C4-2B (cell line): ENCODE measurements around the gene CYLD.

Experiments
- ZFX ChIP-seq: fragments of 450-650 bp; IDR thresholded peaks from 2 replicates; pipeline ENCODE4 v1.6.1; 2017
- TF ChIP-seq, protein P1 (sequence below): fragments of 450-650 bp; conservative IDR thresholded peaks from 2 replicates; pipeline ENCODE4 v1.5.1; 2017; ENCODE audit warnings: mild to moderate bottlenecking

GRCh38 chr16:50778284-50779163 lies 36.6 kb downstream of the CYLD start:
- TF ChIP-seq, protein P1, sequence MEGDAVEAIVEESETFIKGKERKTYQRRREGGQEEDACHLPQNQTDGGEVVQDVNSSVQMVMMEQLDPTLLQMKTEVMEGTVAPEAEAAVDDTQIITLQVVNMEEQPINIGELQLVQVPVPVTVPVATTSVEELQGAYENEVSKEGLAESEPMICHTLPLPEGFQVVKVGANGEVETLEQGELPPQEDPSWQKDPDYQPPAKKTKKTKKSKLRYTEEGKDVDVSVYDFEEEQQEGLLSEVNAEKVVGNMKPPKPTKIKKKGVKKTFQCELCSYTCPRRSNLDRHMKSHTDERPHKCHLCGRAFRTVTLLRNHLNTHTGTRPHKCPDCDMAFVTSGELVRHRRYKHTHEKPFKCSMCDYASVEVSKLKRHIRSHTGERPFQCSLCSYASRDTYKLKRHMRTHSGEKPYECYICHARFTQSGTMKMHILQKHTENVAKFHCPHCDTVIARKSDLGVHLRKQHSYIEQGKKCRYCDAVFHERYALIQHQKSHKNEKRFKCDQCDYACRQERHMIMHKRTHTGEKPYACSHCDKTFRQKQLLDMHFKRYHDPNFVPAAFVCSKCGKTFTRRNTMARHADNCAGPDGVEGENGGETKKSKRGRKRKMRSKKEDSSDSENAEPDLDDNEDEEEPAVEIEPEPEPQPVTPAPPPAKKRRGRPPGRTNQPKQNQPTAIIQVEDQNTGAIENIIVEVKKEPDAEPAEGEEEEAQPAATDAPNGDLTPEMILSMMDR = no peak
- no peak for TF ChIP-seq ZFX
